ENCODE data around the gene SUPT20HL1. TPM values are rescaled to one million over a fixed set of nuclear protein-coding genes. Genes with fewer than 3 reads are reported as not detected.
"Not testable (repeated sequence)": the region's sequence is repeated elsewhere in the genome, so short reads cannot be mapped to it uniquely, and the experiment has no call there.

SUPT20HL1 gene
- not detected in 2 replicates for total RNA-seq

DNA sequence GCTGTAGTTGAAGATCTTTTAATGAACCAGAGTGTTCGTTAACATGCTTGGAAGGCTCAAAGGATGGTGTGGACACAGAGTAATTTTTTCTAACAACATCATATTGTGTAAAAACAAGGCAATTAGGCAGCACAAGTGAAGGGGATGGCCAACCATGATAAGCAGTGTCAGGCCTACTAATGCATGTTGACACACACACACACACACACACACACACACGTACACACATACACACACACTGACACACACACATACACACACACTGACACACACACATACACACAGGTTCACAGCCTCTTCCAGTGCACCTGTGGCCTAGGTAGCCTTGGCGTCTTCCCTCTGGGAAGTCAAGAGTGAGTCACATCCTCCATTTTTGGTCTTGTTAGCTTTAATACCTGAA is at the start of gene SUPT20HL1:
Gene SUPT20HL1, plus strand, starts transcription at position 368 of the 400 bp plus-strand sequence. CDS start 2,122 bp downstream, outside the sequence.
- H3K4me3 ChIP-seq (ENCODE audit: insufficient read depth, low read length) = no peak within 1 kb of the TSS
- TF ChIP-seq, protein P1, sequence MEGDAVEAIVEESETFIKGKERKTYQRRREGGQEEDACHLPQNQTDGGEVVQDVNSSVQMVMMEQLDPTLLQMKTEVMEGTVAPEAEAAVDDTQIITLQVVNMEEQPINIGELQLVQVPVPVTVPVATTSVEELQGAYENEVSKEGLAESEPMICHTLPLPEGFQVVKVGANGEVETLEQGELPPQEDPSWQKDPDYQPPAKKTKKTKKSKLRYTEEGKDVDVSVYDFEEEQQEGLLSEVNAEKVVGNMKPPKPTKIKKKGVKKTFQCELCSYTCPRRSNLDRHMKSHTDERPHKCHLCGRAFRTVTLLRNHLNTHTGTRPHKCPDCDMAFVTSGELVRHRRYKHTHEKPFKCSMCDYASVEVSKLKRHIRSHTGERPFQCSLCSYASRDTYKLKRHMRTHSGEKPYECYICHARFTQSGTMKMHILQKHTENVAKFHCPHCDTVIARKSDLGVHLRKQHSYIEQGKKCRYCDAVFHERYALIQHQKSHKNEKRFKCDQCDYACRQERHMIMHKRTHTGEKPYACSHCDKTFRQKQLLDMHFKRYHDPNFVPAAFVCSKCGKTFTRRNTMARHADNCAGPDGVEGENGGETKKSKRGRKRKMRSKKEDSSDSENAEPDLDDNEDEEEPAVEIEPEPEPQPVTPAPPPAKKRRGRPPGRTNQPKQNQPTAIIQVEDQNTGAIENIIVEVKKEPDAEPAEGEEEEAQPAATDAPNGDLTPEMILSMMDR (IDR thresholded peaks at IDR 0.05; ENCODE audit: extremely low read depth, low read depth, low read length) = no peak
- H3K27ac ChIP-seq (ENCODE audit: low read depth, low read length) = no peak within 1 kb of the TSS
- H3K4me2 ChIP-seq (ENCODE audit: insufficient read depth, low read length) = no peak within 1 kb of the TSS
- no peak for DNase-seq (ENCODE audit: insufficient read length, low spot score, missing footprints)
- H3K27me3 ChIP-seq (ENCODE audit: insufficient read depth, low read length) = no peaks in the 10 kb centered on the region
- no peaks in the 10 kb centered on the region for H3K79me2 ChIP-seq (ENCODE audit: insufficient read depth, low read length)
- no peaks in the 10 kb centered on the region for H3K9me3 ChIP-seq (ENCODE audit: low read depth, low read length)
- H4K20me1 ChIP-seq (ENCODE audit: insufficient read depth, low read length) = no peaks in the 10 kb centered on the region
- H3K36me3 ChIP-seq (ENCODE audit: insufficient read depth, low read length) = no peaks in the 10 kb centered on the region
- no peak within 1 kb of the TSS for H2AFZ ChIP-seq (ENCODE audit: low read length)
- peaks cover 5% of the 10 kb centered on the region for H3K4me1 ChIP-seq (ENCODE audit: insufficient read depth, low read length)

DNA sequence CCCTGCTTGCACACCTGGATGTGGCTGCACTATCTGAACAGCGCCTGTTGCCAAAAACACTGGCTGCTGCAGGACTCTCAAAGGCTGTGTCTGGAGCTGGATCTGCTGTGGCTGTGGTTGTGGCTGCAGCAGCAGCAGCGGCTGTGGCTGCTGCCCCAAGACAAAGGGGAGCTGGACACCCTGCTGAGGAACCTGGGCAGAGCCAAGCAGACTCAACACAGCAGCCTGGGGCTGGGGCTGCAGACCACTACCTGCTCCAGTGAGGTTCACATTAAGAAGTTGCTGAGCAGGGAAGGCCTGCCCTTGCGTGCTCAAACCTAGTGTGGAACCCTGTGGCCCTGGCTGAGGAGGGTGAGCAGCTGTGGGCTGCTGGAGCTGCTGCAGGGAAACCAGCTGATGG is 49.5 kb upstream of the SUPT20HL1 start:
- DNase-seq (ENCODE audit: insufficient read length, low spot score, missing footprints); H3K27ac ChIP-seq (ENCODE audit: low read depth, low read length); H2AFZ ChIP-seq (ENCODE audit: low read length); H3K4me2 ChIP-seq (ENCODE audit: insufficient read depth, low read length); H4K20me1 ChIP-seq (ENCODE audit: insufficient read depth, low read length); H3K4me1 ChIP-seq (ENCODE audit: insufficient read depth, low read length); H3K79me2 ChIP-seq (ENCODE audit: insufficient read depth, low read length); H3K36me3 ChIP-seq (ENCODE audit: insufficient read depth, low read length); H3K9me3 ChIP-seq (ENCODE audit: low read depth, low read length); H3K27me3 ChIP-seq (ENCODE audit: insufficient read depth, low read length); H3K4me3 ChIP-seq (ENCODE audit: insufficient read depth, low read length): not testable (repeated sequence)

DNA sequence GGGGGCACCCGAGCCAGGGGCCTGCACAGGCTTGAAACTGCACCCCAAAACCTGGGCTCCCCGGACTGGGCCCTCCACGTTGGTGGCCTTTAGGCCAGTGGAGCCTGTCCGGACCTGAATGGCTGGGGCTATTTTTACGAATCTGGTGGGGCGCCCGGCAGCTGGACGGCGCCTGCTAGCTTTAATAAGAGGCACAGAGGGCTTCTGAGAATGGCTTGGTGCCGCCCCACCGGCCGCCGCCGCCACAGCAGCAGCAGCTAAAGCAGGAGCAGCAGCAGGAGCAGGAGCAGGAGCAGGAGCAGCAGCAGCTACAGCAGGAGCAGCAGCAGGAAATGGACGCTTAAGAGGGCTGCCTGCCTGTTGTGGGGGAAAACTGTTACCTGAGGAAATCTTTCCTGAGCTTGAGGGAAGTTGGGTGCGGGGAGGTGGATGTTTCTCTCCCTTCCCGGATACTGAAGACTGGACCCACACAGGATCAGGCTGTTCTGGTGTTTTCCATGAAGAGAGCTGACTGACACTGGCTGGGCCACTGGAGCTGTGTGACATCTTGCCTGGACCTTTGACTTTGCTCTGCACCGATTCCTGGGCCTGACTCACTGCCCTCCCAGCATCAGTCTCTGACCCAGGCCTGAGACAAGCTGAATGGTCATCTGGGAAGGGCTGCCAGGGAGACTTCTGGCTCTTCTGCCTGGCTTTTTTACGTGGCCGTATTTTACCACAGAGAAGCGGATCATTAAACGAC is 48.8 kb upstream of the SUPT20HL1 start:
- not testable (repeated sequence) for H2AFZ ChIP-seq (ENCODE audit: low read length); H3K4me1 ChIP-seq (ENCODE audit: insufficient read depth, low read length); H3K36me3 ChIP-seq (ENCODE audit: insufficient read depth, low read length); H3K4me3 ChIP-seq (ENCODE audit: insufficient read depth, low read length); DNase-seq (ENCODE audit: insufficient read length, low spot score, missing footprints); H3K4me2 ChIP-seq (ENCODE audit: insufficient read depth, low read length); H3K27me3 ChIP-seq (ENCODE audit: insufficient read depth, low read length); H3K27ac ChIP-seq (ENCODE audit: low read depth, low read length); H4K20me1 ChIP-seq (ENCODE audit: insufficient read depth, low read length); H3K9me3 ChIP-seq (ENCODE audit: low read depth, low read length); H3K79me2 ChIP-seq (ENCODE audit: insufficient read depth, low read length)

DNA sequence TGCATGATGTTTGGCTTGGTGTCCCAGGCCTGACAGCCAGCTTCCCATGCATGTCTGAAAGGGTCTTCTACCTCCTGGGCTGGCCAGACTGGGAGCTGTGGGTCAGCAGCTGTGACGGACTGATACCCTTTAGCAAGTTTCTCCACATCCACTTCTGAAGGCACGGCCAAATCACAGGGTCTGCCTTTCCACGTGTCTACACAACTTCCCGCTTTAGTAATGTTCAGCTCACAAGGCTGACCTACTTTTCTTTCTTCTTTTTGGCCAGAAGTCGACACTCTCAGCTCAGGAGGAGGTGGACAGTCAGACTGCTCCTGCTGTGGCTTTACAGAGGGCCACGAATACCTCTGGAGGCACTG is 48.2 kb upstream of the SUPT20HL1 start:
- not testable (repeated sequence) for H3K27ac ChIP-seq (ENCODE audit: low read depth, low read length); H2AFZ ChIP-seq (ENCODE audit: low read length); H3K4me1 ChIP-seq (ENCODE audit: insufficient read depth, low read length); H3K9me3 ChIP-seq (ENCODE audit: low read depth, low read length); DNase-seq (ENCODE audit: insufficient read length, low spot score, missing footprints); H3K27me3 ChIP-seq (ENCODE audit: insufficient read depth, low read length); H3K36me3 ChIP-seq (ENCODE audit: insufficient read depth, low read length); H4K20me1 ChIP-seq (ENCODE audit: insufficient read depth, low read length); H3K4me2 ChIP-seq (ENCODE audit: insufficient read depth, low read length); H3K79me2 ChIP-seq (ENCODE audit: insufficient read depth, low read length); H3K4me3 ChIP-seq (ENCODE audit: insufficient read depth, low read length)

DNA sequence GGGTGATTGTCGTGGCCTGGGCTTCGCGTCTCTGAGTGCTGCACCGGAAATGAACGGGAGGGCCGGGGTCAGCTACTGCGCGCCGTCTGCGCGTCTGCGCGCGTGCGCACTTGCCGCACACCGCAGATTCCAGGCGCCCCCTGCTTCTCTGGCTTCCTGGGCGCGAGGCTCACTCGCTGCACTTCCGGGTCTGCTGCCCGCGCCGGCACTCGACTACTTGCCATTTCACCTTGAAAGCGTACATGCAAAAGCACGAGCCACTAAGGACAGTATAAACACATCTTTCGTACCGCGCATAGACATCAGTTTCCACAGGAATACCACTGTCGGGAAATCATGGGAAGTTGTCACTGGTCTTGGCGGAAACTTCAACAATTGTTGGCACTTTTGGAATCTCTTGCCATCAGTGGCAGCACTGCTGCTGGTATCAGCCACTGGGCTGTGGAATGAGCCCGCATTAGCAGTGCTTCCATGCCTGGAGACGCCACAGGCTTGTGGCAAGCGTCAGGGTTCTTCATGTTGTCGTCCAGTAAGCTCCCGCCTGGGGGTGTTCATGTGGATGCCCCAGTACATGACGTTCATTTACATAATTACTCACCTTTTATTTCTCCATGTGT is 46.3 kb upstream of the SUPT20HL1 start, which contains the start of gene SUPT20HL2:
Gene SUPT20HL2, minus strand, starts transcription at position 51 of the 617 bp plus-strand sequence. CDS start 754 bp downstream, outside the sequence.
- Histone ChIP-seq H4K20me1 (ENCODE audit: insufficient read depth, low read length) (no peaks in the 10 kb centered on the region), H3K4me2 (ENCODE audit: insufficient read depth, low read length) (no peak within 1 kb of the TSS), H3K27me3 (ENCODE audit: insufficient read depth, low read length) (peaks cover 4% of the 10 kb centered on the region), H3K36me3 (ENCODE audit: insufficient read depth, low read length) (no peaks in the 10 kb centered on the region), H2AFZ (ENCODE audit: low read length) (no peak within 1 kb of the TSS), H3K9me3 (ENCODE audit: low read depth, low read length) (no peaks in the 10 kb centered on the region), H3K4me3 (ENCODE audit: insufficient read depth, low read length) (no peak within 1 kb of the TSS), H3K79me2 (ENCODE audit: insufficient read depth, low read length) (no peaks in the 10 kb centered on the region), H3K27ac (ENCODE audit: low read depth, low read length) (no peak within 1 kb of the TSS), H3K4me1 (ENCODE audit: insufficient read depth, low read length) (no peaks in the 10 kb centered on the region)
- no peak for DNase-seq (ENCODE audit: insufficient read length, low spot score, missing footprints)
- TF ChIP-seq, protein P1 (IDR thresholded peaks at IDR 0.05; ENCODE audit: extremely low read depth, low read depth, low read length) = no peak
